Activated CD4-positive, alpha-beta T cell treated with anti-CD3 and anti-CD28 coated beads, Interleukin-2, amount 50 U/mL, for 4 hours (primary cell): ENCODE measurements around the gene ACER3.
A peak's percentile ranks its signal among the peaks of the same experiment; 100 is the strongest.
"Not testable (repeated sequence)": the region's sequence is repeated elsewhere in the genome, so short reads cannot be mapped to it uniquely, and the experiment has no call there.

Source experiments
- DNase-seq, 2 experiments: peaks; one replicate each; pipeline ENCODE4 v3.0.0-alpha.2; 2020

ACER3 gene

GRCh38 chr11:76880314-76880713 is 19.6 kb downstream of the ACER3 start:
- DNase-seq: no peak

- no peak for DNase-seq
These were observed 20.2 kb downstream of the ACER3 start for GRCh38 chr11:76880956-76881355.

GRCh38 chr11:76885390-76886097 is 24.8 kb downstream of the ACER3 start:
- no peak for DNase-seq

GRCh38 chr11:76888989-76889388 is 28.3 kb downstream of the ACER3 start:
- DNase-seq: no peak

- DNase-seq: no peak
These were observed 28.8 kb downstream of the ACER3 start for GRCh38 chr11:76889411-76889975.

- no peak for DNase-seq
These were observed 29.6 kb downstream of the ACER3 start for GRCh38 chr11:76890329-76890728.

GRCh38 chr11:76891285-76891684 is 30.6 kb downstream of the ACER3 start:
- DNase-seq: no peak

GRCh38 chr11:76891793-76892192 is 31.1 kb downstream of the ACER3 start:
- DNase-seq: no peak

- no peak for DNase-seq
These were observed 31.6 kb downstream of the ACER3 start for GRCh38 chr11:76892306-76892705.

GRCh38 chr11:76897233-76897632 is 36.5 kb downstream of the ACER3 start:
- no peak for DNase-seq

GRCh38 chr11:76901144-76901543 is 40.4 kb downstream of the ACER3 start:
- no peak for DNase-seq

GRCh38 chr11:76901622-76902021 is 40.9 kb downstream of the ACER3 start:
- DNase-seq: not testable (repeated sequence)

GRCh38 chr11:76902121-76903014 is 41.6 kb downstream of the ACER3 start:
- no peak for DNase-seq

GRCh38 chr11:76903325-76903724 is 42.6 kb downstream of the ACER3 start:
- no peak for DNase-seq

GRCh38 chr11:76910620-76911414 is 50.1 kb downstream of the ACER3 start:
- DNase-seq: no peak

- no peak for DNase-seq
These were observed 50.7 kb downstream of the ACER3 start for GRCh38 chr11:76911415-76911808.

GRCh38 chr11:76916712-76917111 is 56.0 kb downstream of the ACER3 start:
- DNase-seq: no peak

- no peak for DNase-seq
These were observed 58.2 kb downstream of the ACER3 start for GRCh38 chr11:76918941-76919386.

GRCh38 chr11:76919467-76919866 is 58.7 kb downstream of the ACER3 start:
- DNase-seq: no peak

GRCh38 chr11:76919887-76920746 is 59.4 kb downstream of the ACER3 start:
- peak; percentile 29 to 32 for DNase-seq

- no peak for DNase-seq
These were observed 66.4 kb downstream of the ACER3 start for GRCh38 chr11:76927160-76927559.

GRCh38 chr11:76935042-76935441 is 74.3 kb downstream of the ACER3 start:
- DNase-seq: no peak
